HCT116 (cell line): ENCODE data around the gene P2RX7. TPM values are rescaled to one million over a fixed set of nuclear protein-coding genes. Genes with fewer than 3 reads are reported as not detected.

Experiments used
- ATAC-seq: fragments of 200-7000 bp; cut with Tn5 transposase; 2 replicates; pipeline ENCODE4 v1.9.1; 2020; ENCODE audit warnings: mild to moderate bottlenecking, moderate library complexity
- BruUV-seq: library from RNA; stranded (reverse); fragments of 400-500 nt; replicated peaks from 2 replicates; lab custom pipeline; 2021; lab: Mats Ljungman, UMichigan
- CTCF ChIA-PET: fragments of 300-600 bp; sonication (Branson Sonifier 250); formaldehyde crosslinking; loops from one replicate; lab custom pipeline; 2021; ENCODE audit warnings: antibody characterized with exemption; lab: Charles Lee
- POLR2A ChIA-PET: fragments of 300-600, 350-600 bp; sonication (Branson Sonifier 250); formaldehyde crosslinking; loops from one replicate; lab custom pipeline; 2021; ENCODE audit warnings: antibody characterized with exemption; lab: Charles Lee
- RAD21 ChIA-PET, 2 experiments: fragments of 300-600 bp; sonication (Branson Sonifier 250); formaldehyde crosslinking; loops; one replicate each; lab custom pipeline; 2023; ENCODE audit warnings: low total read pairs in 2 of 2; ENCODE audit not compliant: uncharacterized antibody in 2 of 2, unreplicated experiment in 2 of 2, low non-redundant PET in 1 of 2; lab: Charles Lee
- DNase-seq: peaks from one replicate; pipeline ENCODE4 v3.0.0-alpha.2; 2010; ENCODE audit warnings: low read depth, low spot score
- H2AFZ ChIP-seq: fragments of 200-600 bp; shearing (Covaris generic), sonication (generic); 2 replicates; pipeline ENCODE4 v1.6.1; 2017; ENCODE audit warnings: low read depth, mixed run types, mixed read lengths, antibody characterized with exemption, low read length; ENCODE audit not compliant: poor library complexity, severe bottlenecking
- H3K27ac ChIP-seq: 2 replicates; pipeline ENCODE4 v1.5.1; 2012; ENCODE audit warnings: low read depth, low read length
- H3K27me3 ChIP-seq: fragments of 200-600 bp; sonication (generic); 2 replicates; pipeline ENCODE4 v1.6.1; 2016; ENCODE audit warnings: mixed run types, low read length, mixed read lengths; ENCODE audit not compliant: insufficient read depth
- H3K36me3 ChIP-seq, 2 experiments: fragments of 200-500 bp in 1 of 2; fragments of 200-600 bp in 1 of 2; sonication (Bioruptor generic) in 1 of 2; sonication (generic) in 1 of 2; 2 replicates each; pipeline versions ENCODE4 v1.5.1 to v1.6.1; 2014 to 2016; ENCODE audit warnings: low read length in 2 of 2, inconsistent platforms in 1 of 2, mixed read lengths in 1 of 2, mixed run types in 1 of 2; ENCODE audit not compliant: insufficient read depth in 2 of 2, control insufficient read depth in 1 of 2
- H3K4me1 ChIP-seq, 2 experiments: fragments of 200-600 bp in 1 of 2; sonication (generic) in 1 of 2; 2 replicates each; pipeline versions ENCODE4 v1.5.1 to v1.6.1; 2012 to 2017; ENCODE audit warnings: low read length in 2 of 2, inconsistent platforms in 1 of 2, mild to moderate bottlenecking in 1 of 2, mixed read lengths in 1 of 2, mixed run types in 1 of 2, moderate library complexity in 1 of 2; ENCODE audit not compliant: insufficient read depth in 2 of 2, control insufficient read depth in 1 of 2
- H3K4me2 ChIP-seq: fragments of 200-600 bp; sonication (generic); 2 replicates; pipeline ENCODE4 v1.6.1; 2017; ENCODE audit warnings: mixed run types, low read length, mixed read lengths
- H3K4me3 ChIP-seq, 2 experiments: fragments of 200-600 bp in 1 of 2; sonication (generic) in 1 of 2; replicated peaks in 1 of 2; 2 replicates each; pipeline ENCODE4 v1.5.1; 2011 to 2016; ENCODE audit warnings: low read length in 2 of 2, control low read depth in 1 of 2, low read depth in 1 of 2, mild to moderate bottlenecking in 1 of 2, mixed read lengths in 1 of 2, mixed run types in 1 of 2
- H3K79me2 ChIP-seq: fragments of 200-600 bp; sonication (generic); 2 replicates; pipeline ENCODE4 v1.6.1; 2017; ENCODE audit warnings: mild to moderate bottlenecking, mixed run types, low read length, moderate library complexity, mixed read lengths; ENCODE audit not compliant: insufficient read depth
- H3K9ac ChIP-seq: fragments of 200-600 bp; sonication (generic); 2 replicates; pipeline ENCODE4 v1.6.1; 2016; ENCODE audit warnings: low read length, mixed read lengths
- H3K9me2 ChIP-seq: fragments of 200-600 bp; sonication (generic), shearing (Covaris generic); 2 replicates; pipeline ENCODE4 v1.6.1; 2017; ENCODE audit warnings: mixed run types, mild to moderate bottlenecking, moderate library complexity; ENCODE audit not compliant: insufficient read depth
- H3K9me3 ChIP-seq, 2 experiments: fragments of 200-500 bp in 1 of 2; fragments of 200-600 bp in 1 of 2; sonication (Bioruptor generic) in 1 of 2; sonication (generic) in 1 of 2; 2 replicates each; pipeline ENCODE4 v1.6.1; 2014 to 2017; ENCODE audit warnings: low read length in 2 of 2, mixed read lengths in 2 of 2, inconsistent platforms in 1 of 2, low read depth in 1 of 2, mild to moderate bottlenecking in 1 of 2, mixed run types in 1 of 2, moderate library complexity in 1 of 2; ENCODE audit not compliant: control insufficient read depth in 1 of 2, insufficient read depth in 1 of 2
- H4K20me1 ChIP-seq: fragments of 200-600 bp; sonication (generic), shearing (Covaris generic); 2 replicates; pipeline ENCODE4 v1.6.1; 2017; ENCODE audit warnings: mixed run types, mild to moderate bottlenecking, moderate library complexity; ENCODE audit not compliant: insufficient read depth
- ATF3 ChIP-seq: IDR thresholded peaks from 2 replicates; pipeline ENCODE4 v1.6.1; 2012
- CEBPB ChIP-seq: IDR thresholded peaks from 2 replicates; pipeline ENCODE4 v1.6.1; 2012; ENCODE audit warnings: low read depth
- EGR1 ChIP-seq: IDR thresholded peaks from 2 replicates; pipeline ENCODE4 v1.6.1; 2012; ENCODE audit warnings: low read depth
- ELF1 ChIP-seq: IDR thresholded peaks from 2 replicates; pipeline ENCODE4 v1.6.1; 2012; ENCODE audit warnings: low read depth, borderline replicate concordance
- EZH2phosphoT487 ChIP-seq: fragments of 200-600 bp; IDR thresholded peaks from 2 replicates; pipeline ENCODE4 v1.6.1; 2018; ENCODE audit warnings: antibody characterized with exemption, borderline replicate concordance
- FOSL1 ChIP-seq: IDR thresholded peaks from 2 replicates; pipeline ENCODE4 v1.6.1; 2012; ENCODE audit warnings: low read depth
- MAX ChIP-seq: IDR thresholded peaks from 2 replicates; pipeline ENCODE4 v1.6.1; 2012
- POLR2A ChIP-seq: IDR thresholded peaks from 2 replicates; pipeline ENCODE4 v1.7.0; 2011; ENCODE audit warnings: borderline replicate concordance; ENCODE audit not compliant: insufficient read depth, insufficient read length; ENCODE audit errors: extremely low read depth
- POLR2AphosphoS5 ChIP-seq: IDR thresholded peaks from 2 replicates; pipeline ENCODE4 v1.6.1; 2011; ENCODE audit warnings: mild to moderate bottlenecking, low read depth, low read length, moderate library complexity
- RAD21 ChIP-seq: IDR thresholded peaks from 2 replicates; pipeline ENCODE4 v1.6.1; 2012; ENCODE audit warnings: low read depth, mild to moderate bottlenecking
- REST ChIP-seq: IDR thresholded peaks from 2 replicates; pipeline ENCODE4 v1.6.1; 2012; ENCODE audit warnings: low read depth
- SIN3A ChIP-seq: IDR thresholded peaks from 2 replicates; pipeline ENCODE4 v1.6.1; 2012; ENCODE audit warnings: low read depth
- SP1 ChIP-seq: IDR thresholded peaks from 2 replicates; pipeline ENCODE4 v1.6.1; 2012; ENCODE audit warnings: low read depth
- SRF ChIP-seq: IDR thresholded peaks from 2 replicates; pipeline ENCODE4 v1.6.1; 2012; ENCODE audit warnings: low read depth
- YY1 ChIP-seq: IDR thresholded peaks from 2 replicates; pipeline ENCODE4 v1.6.1; 2011; ENCODE audit warnings: low read length, low read depth, moderate library complexity, mild to moderate bottlenecking; ENCODE audit not compliant: insufficient replicate concordance; ENCODE audit errors: extremely low read depth
- ZBTB33 ChIP-seq: IDR thresholded peaks from 2 replicates; pipeline ENCODE4 v1.6.1; 2011; ENCODE audit warnings: mild to moderate bottlenecking, low read length, moderate library complexity; ENCODE audit not compliant: insufficient replicate concordance; ENCODE audit errors: extremely low read depth
- ZNF274 ChIP-seq: fragments of 200-500 bp; sonication (Bioruptor generic); IDR thresholded peaks from 2 replicates; pipeline ENCODE4 v1.6.1; 2014; ENCODE audit warnings: mild to moderate bottlenecking, low read depth, low read length, inconsistent platforms
- intact Hi-C: fragments of 100-400 bp; cut with micrococcal nuclease; formaldehyde crosslinking; loops from 2 replicates; pipeline ENCODE4 v1.10.0; 2022
- total RNA-seq: library from RNA; stranded (reverse); gene quantifications from one replicate; pipeline ENCODE4 v1.2.1, GENCODE V29; 2021; ENCODE audit not compliant: unreplicated experiment

P2RX7 gene
- total RNA-seq, 1 experiment from 2014 or later: 1.5 TPM

- Histone ChIP-seq H3K4me2 (no peak overlapping the region), H3K9me3 (no peaks in the 10 kb centered on the region), H3K4me1 (peaks cover 3 to 20% of the 10 kb centered on the region in 2 experiments; a peak in 3 of 4 replicates), H3K27ac (no peak overlapping the region), H3K9me2 (no peaks in the 10 kb centered on the region), H3K27me3 (no peaks in the 10 kb centered on the region), H4K20me1 (no peaks in the 10 kb centered on the region), H2AFZ (no peak overlapping the region), H3K9ac (no peak overlapping the region), H3K4me3 (no peak overlapping the region), H3K36me3 (no peaks in the 10 kb centered on the region), H3K79me2 (no peaks in the 10 kb centered on the region)
- POLR2A ChIA-PET: no interaction called here
- TF ChIP-seq CEBPB (no peak), POLR2A (no peak), REST (no peak), ELF1 (no peak), YY1 (no peak), ZBTB33 (no peak), FOSL1 (no peak), EZH2phosphoT487 (no peak), SIN3A (no peak), SRF (no peak), MAX (no peak), EGR1 (no peak), RAD21 (no peak), POLR2AphosphoS5 (no peak), ATF3 (no peak), SP1 (no peak), ZNF274 (no peak)
- RAD21 ChIA-PET: no interaction called here
- ATAC-seq (no peak), DNase-seq (no peak)
- intact Hi-C loops: no loop called here
- BruUV-seq: no TSS peak
- CTCF ChIA-PET: interaction anchor here (0.7 kb wide), 1 partner anchor 84 kb away, joined by 4 read pairs; no protein-coding TSS in a partner anchor
These were observed 39.2 kb upstream of the P2RX7 start for GRCh38 chr12:121093487-121093891.
